H1 (cell line): Measurements from ENCODE around the gene STK40. TPM values are rescaled to one million over a fixed set of nuclear protein-coding genes. Genes with fewer than 3 reads are reported as not detected.

Experiments
- CTCF ChIA-PET: fragments of 300-600 bp; sonication (Branson Sonifier 250); formaldehyde crosslinking; loops from one replicate; lab custom pipeline; 2021; ENCODE audit not compliant: partially characterized antibody; lab: Charles Lee
- POLR2A ChIA-PET: fragments of 300-600 bp; sonication (Branson Sonifier 250); formaldehyde crosslinking; loops from one replicate; lab custom pipeline; 2021; ENCODE audit warnings: inconsistent platforms; ENCODE audit not compliant: partially characterized antibody; lab: Charles Lee
- DNase-seq, 2 experiments: peaks; one replicate each; pipeline versions ENCODE4 v3.0.0 to v3.0.0-alpha.2; 2010 to 2022; ENCODE audit warnings: low spot score in 2 of 2, low read depth in 1 of 2, mixed read lengths in 1 of 2
- FAIRE-seq: peaks from 2 replicates; lab custom pipeline; 2011; peaks lifted over from hg19 to GRCh38; lab: Jason Lieb, UNC
- H2AFZ ChIP-seq: 2 replicates; pipeline ENCODE4 v1.8.1; 2012; ENCODE audit warnings: low read length, inconsistent platforms
- H2AK5ac ChIP-seq: 2 replicates; pipeline ENCODE4 v1.6.1; 2013; ENCODE audit warnings: low read depth, low read length
- H2BK120ac ChIP-seq: replicated peaks from 2 replicates; pipeline ENCODE3; 2013; ENCODE audit warnings: low read depth, low read length, inconsistent platforms
- H2BK12ac ChIP-seq: 2 replicates; pipeline ENCODE4 v1.6.1; 2013; ENCODE audit warnings: low read depth, low read length
- H2BK15ac ChIP-seq: 2 replicates; pipeline ENCODE4 v1.6.1; 2013; ENCODE audit warnings: low read length
- H2BK20ac ChIP-seq: 2 replicates; pipeline ENCODE4 v1.6.1; 2013; ENCODE audit warnings: low read length
- H2BK5ac ChIP-seq: 2 replicates; pipeline ENCODE4 v1.6.1; 2013; ENCODE audit warnings: low read depth, low read length
- H3K14ac ChIP-seq: 2 replicates; pipeline ENCODE4 v1.6.1; 2013; ENCODE audit warnings: inconsistent platforms; ENCODE audit not compliant: insufficient read length
- H3K18ac ChIP-seq: 2 replicates; pipeline ENCODE4 v1.6.1; 2013; ENCODE audit warnings: low read length; ENCODE audit errors: extremely low read depth
- H3K23ac ChIP-seq: 2 replicates; pipeline ENCODE4 v1.6.1; 2013; ENCODE audit warnings: inconsistent platforms; ENCODE audit not compliant: insufficient read length
- H3K23me2 ChIP-seq: 2 replicates; pipeline ENCODE4 v1.6.1; 2013; ENCODE audit warnings: low read depth, low read length
- H3K27ac ChIP-seq: 2 replicates; pipeline ENCODE4 v1.6.1; 2011; ENCODE audit warnings: low read depth, low read length, inconsistent platforms
- H3K27me3 ChIP-seq, 4 experiments: replicated peaks in 1 of 4; 1 replicate in 1 of 4; 2 replicates in 3 of 4; pipeline versions ENCODE4 v1.6.1 to v1.8.1; 2011 to 2013; ENCODE audit warnings: low read length in 3 of 4, mild to moderate bottlenecking in 3 of 4, inconsistent platforms in 2 of 4, mixed read lengths in 2 of 4, moderate library complexity in 1 of 4; ENCODE audit not compliant: control insufficient read depth in 3 of 4, insufficient read depth in 3 of 4; ENCODE audit errors: extremely low read depth in 1 of 4
- H3K36me3 ChIP-seq, 4 experiments: 2 replicates each; pipeline versions ENCODE4 v1.6.1 to v1.8.1; 2011 to 2013; ENCODE audit warnings: mild to moderate bottlenecking in 4 of 4, low read length in 3 of 4, moderate library complexity in 2 of 4, control low read depth in 1 of 4, inconsistent platforms in 1 of 4; ENCODE audit not compliant: insufficient read depth in 4 of 4, control insufficient read depth in 2 of 4
- H3K4ac ChIP-seq: replicated peaks from 2 replicates; pipeline ENCODE3; 2013; ENCODE audit warnings: low read length, low read depth, mixed read lengths, inconsistent platforms; ENCODE audit not compliant: insufficient read length
- H3K4me1 ChIP-seq, 4 experiments: replicated peaks in 1 of 4; 1 replicate in 1 of 4; 2 replicates in 3 of 4; pipeline versions ENCODE4 v1.6.1 to v1.8.1; 2011 to 2013; ENCODE audit warnings: low read length in 3 of 4, inconsistent platforms in 2 of 4, mixed read lengths in 1 of 4; ENCODE audit not compliant: insufficient read depth in 4 of 4, control insufficient read depth in 3 of 4
- H3K4me2 ChIP-seq, 2 experiments: 2 replicates each; pipeline versions ENCODE4 v1.6.1 to v1.8.1; 2011 to 2013; ENCODE audit warnings: low read depth in 2 of 2, low read length in 2 of 2, control low read depth in 1 of 2, inconsistent platforms in 1 of 2, mild to moderate bottlenecking in 1 of 2; ENCODE audit not compliant: insufficient read depth in 1 of 2
- H3K4me3 ChIP-seq, 4 experiments: fragments of 200-600, 300-600 bp in 1 of 4; sonication (generic), shearing (Covaris generic), sonication (Bioruptor Twin) in 1 of 4; 2 replicates each; pipeline versions ENCODE4 v1.5.1 to v1.8.1; 2011 to 2016; ENCODE audit warnings: low read length in 4 of 4, low read depth in 3 of 4, control low read depth in 2 of 4, inconsistent platforms in 2 of 4, mild to moderate bottlenecking in 2 of 4, mixed read lengths in 1 of 4, moderate library complexity in 1 of 4; ENCODE audit not compliant: insufficient read depth in 2 of 4; ENCODE audit errors: extremely low read depth in 1 of 4
- H3K56ac ChIP-seq: replicated peaks from 2 replicates; pipeline ENCODE3; 2013; ENCODE audit warnings: low read depth, mild to moderate bottlenecking, mixed read lengths, low read length, inconsistent platforms; ENCODE audit not compliant: insufficient read length
- H3K79me1 ChIP-seq: 2 replicates; pipeline ENCODE4 v1.6.1; 2013; ENCODE audit warnings: low read depth, low read length, control low read depth
- H3K79me2 ChIP-seq, 2 experiments: 2 replicates each; pipeline versions ENCODE4 v1.6.1 to v1.8.1; 2012 to 2013; ENCODE audit warnings: low read length in 2 of 2, mild to moderate bottlenecking in 2 of 2, inconsistent platforms in 1 of 2; ENCODE audit not compliant: insufficient read depth in 2 of 2, control insufficient read depth in 1 of 2
- H3K9ac ChIP-seq, 4 experiments: replicated peaks in 1 of 4; 1 replicate in 1 of 4; 2 replicates in 3 of 4; pipeline versions ENCODE4 v1.6.1 to v1.8.1; 2011 to 2013; ENCODE audit warnings: low read depth in 3 of 4, low read length in 3 of 4, control low read depth in 2 of 4, mild to moderate bottlenecking in 2 of 4, moderate library complexity in 2 of 4, inconsistent platforms in 1 of 4; ENCODE audit errors: extremely low read depth in 1 of 4
- H3K9me3 ChIP-seq, 2 experiments: 2 replicates each; pipeline versions ENCODE4 v1.6.1 to v1.8.1; 2012 to 2013; ENCODE audit warnings: mild to moderate bottlenecking in 2 of 2, moderate library complexity in 2 of 2, control low read depth in 1 of 2, inconsistent platforms in 1 of 2, low read depth in 1 of 2, low read length in 1 of 2, mixed read lengths in 1 of 2; ENCODE audit not compliant: insufficient read depth in 2 of 2
- H4K20me1 ChIP-seq, 2 experiments: replicated peaks in 1 of 2; 2 replicates each; pipeline versions ENCODE3 to v1.8.1; 2011 to 2013; ENCODE audit warnings: inconsistent platforms in 2 of 2, low read length in 2 of 2, mild to moderate bottlenecking in 1 of 2; ENCODE audit not compliant: insufficient read depth in 2 of 2, control insufficient read depth in 1 of 2
- H4K5ac ChIP-seq: 2 replicates; pipeline ENCODE4 v1.6.1; 2013; ENCODE audit warnings: low read length, low read depth, mixed read lengths, inconsistent platforms; ENCODE audit not compliant: insufficient read length
- H4K8ac ChIP-seq: 2 replicates; pipeline ENCODE4 v1.8.0; 2013; ENCODE audit warnings: mild to moderate bottlenecking, moderate library complexity, low read length, inconsistent platforms; ENCODE audit not compliant: insufficient read depth; ENCODE audit errors: extremely low read depth
- H4K91ac ChIP-seq: replicated peaks from 2 replicates; pipeline ENCODE3; 2013; ENCODE audit warnings: low read length, mixed read lengths, inconsistent platforms; ENCODE audit not compliant: insufficient read length
- KDM4A ChIP-seq: IDR thresholded peaks from one replicate; pipeline ENCODE4 v1.7.1; 2012; ENCODE audit warnings: low read depth, mild to moderate bottlenecking, moderate library complexity, low read length, inconsistent platforms; ENCODE audit not compliant: severe bottlenecking
- TEAD4 ChIP-seq: IDR thresholded peaks from 2 replicates; pipeline ENCODE4 v1.6.1; 2012; ENCODE audit warnings: low read depth, low read length, inconsistent platforms, mixed read lengths
- WGBS, 2 experiments: shearing (Covaris generic) in 1 of 2; methylation state at CpG; one replicate each; pipeline versions ENCODE4 v1.1.6 to v1.1.7; 2013 to 2015; ENCODE audit warnings: low lambda C conversion rate in 2 of 2, mixed read lengths in 2 of 2, inconsistent platforms in 1 of 2, low coverage in 1 of 2, missing lambda C conversion rate in 1 of 2; ENCODE audit not compliant: insufficient replicate concordance in 2 of 2, insufficient coverage in 1 of 2, insufficient read length in 1 of 2; ENCODE audit errors: extremely low coverage in 1 of 2, missing lambda C conversion rate in 1 of 2; 5-methylcytosine and 5-hydroxymethylcytosine counted together
- polyA plus RNA-seq, 7 experiments: library from polyadenylated mRNA; depleted of rRNA in 3 of 7; stranded (reverse) in 5 of 7; unstranded in 2 of 7; fragments of >200 nt in 5 of 7; fragments of 200-250 nt in 2 of 7; gene quantifications; 1 replicate in 5 of 7; 2 replicates in 1 of 7; 4 replicates in 1 of 7; pipeline versions ENCODE4 v1.2.1 to v1.2.3, GENCODE V29; 2011 to 2013; ENCODE audit warnings: missing spikeins in 2 of 7, mixed read lengths in 2 of 7
- total RNA-seq: library from RNA; stranded (reverse); fragmentation: NEBNext Ultra II Directional; extraction: Animal tissue kit (Norgen Biotek cat#: 25700); gene quantifications from 2 replicates; pipeline ENCODE4 v1.2.1, GENCODE V29; 2021

STK40 gene
- total and polyA plus RNA-seq, 2 of the 8 experiments (the other 6 are each of a cell fraction or from before 2014, with no cell fraction given): 13.6 to 28.6 TPM

- H4K8ac ChIP-seq: no peak overlapping the region; the same call in 1 of the 2 replicates
- no peak overlapping the region for H3K18ac ChIP-seq
- H3K36me3 ChIP-seq: no peaks in the 10 kb centered on the region; a peak in 2 of 8 replicates
- DNase-seq (peak in 1 of 2 experiments; percentile 81), FAIRE-seq (no peak)
- H4K20me1 ChIP-seq: no peaks in the 10 kb centered on the region
- H3K4me2 ChIP-seq: peak overlapping the region; percentile 62 to 85
- no peaks in the 10 kb centered on the region for H3K79me1 ChIP-seq
- peak overlapping the region; percentile 92 for H4K91ac ChIP-seq
- no peak overlapping the region; a peak in 1 of 7 replicates for H3K9ac ChIP-seq
- H2BK5ac ChIP-seq: peak overlapping the region; percentile 96
- peak overlapping the region; percentile 55; the same call in 1 of the 2 replicates for H2BK20ac ChIP-seq
- H3K27ac ChIP-seq: no peak overlapping the region
- H2AK5ac ChIP-seq: peak overlapping the region; percentile 32; the same call in 1 of the 2 replicates
- no peak overlapping the region for H3K56ac ChIP-seq
- no peaks in the 10 kb centered on the region for H3K9me3 ChIP-seq
- H4K5ac ChIP-seq: no peak overlapping the region
- peaks cover 11% of the 10 kb centered on the region for H3K23me2 ChIP-seq
- peak overlapping the region; percentile 60; the same call in 1 of the 2 replicates for H2BK12ac ChIP-seq
- H3K14ac ChIP-seq: no peak overlapping the region
- whole genome bisulfite sequencing, 2 experiments: 83% methylated on average over 12 of the region's 12 CpGs; no CpG with 5 or more reads in 1 of the 2 experiments
- H2BK120ac ChIP-seq: no peak overlapping the region
- peak overlapping the region; percentile 83; the same call in 1 of the 2 replicates for H2BK15ac ChIP-seq
- H3K4me1 ChIP-seq: peaks cover 0 to 12% (median 11%) of the 10 kb centered on the region in 4 experiments; a peak in 5 of 7 replicates
- peak; percentile 7 for TF ChIP-seq KDM4A
- no peak for TF ChIP-seq TEAD4
- peaks cover 0 to 3% of the 10 kb centered on the region in 2 experiments; a peak in 2 of 4 replicates for H3K79me2 ChIP-seq
- peak overlapping the region; percentile 57 for H3K4ac ChIP-seq
- CTCF ChIA-PET: interaction anchor here (0.6 to 1.8 kb wide), 11 partner anchors 11 to 1258 kb away, joined by 3 to 7 read pairs (median 4); partner anchors contain the start of gene TRAPPC3
- H3K4me3 ChIP-seq: peak overlapping the region; percentile 47 to 68 (median 58); a peak in 7 of 8 replicates
- no peaks in the 10 kb centered on the region for H3K27me3 ChIP-seq
- POLR2A ChIA-PET: interaction anchor here (0.8 to 6.2 kb wide), 12 partner anchors 11 to 79 kb away, joined by 3 to 36 read pairs (median 4); partner anchors contain the start of genes EVA1B, MRPS15 and OSCP1
- H2AFZ ChIP-seq: no peak overlapping the region
- H3K23ac ChIP-seq: no peak overlapping the region
Measured at GRCh38 chr1:36401602-36402503, 16.1 kb upstream of the STK40 start.
